Peyer's patch (tissue), 4 donors: ENCODE measurements around the gene LPAR1. TPM values are rescaled to one million over a fixed set of nuclear protein-coding genes. Genes with fewer than 3 reads are reported as not detected.
A peak's percentile ranks its signal among the peaks of the same experiment; 100 is the strongest.

ENCODE experiments used
- DNase-seq, 3 donors: peaks; one replicate each; pipeline ENCODE4 v3.0.0-alpha.2; 2017 to 2019
- H3K27ac ChIP-seq, 4 donors: fragments of 200-600 bp; sonication (generic); one replicate each; pipeline ENCODE4 v1.5.1; 2016 to 2019
- H3K27me3 ChIP-seq, 2 donors: fragments of 200-600 bp; sonication (generic); one replicate each; pipeline ENCODE4 v1.5.1; 2019
- H3K36me3 ChIP-seq, 3 donors: fragments of 200-600 bp; sonication (generic); one replicate each; pipeline ENCODE4 v1.5.1; 2016 to 2019
- H3K4me1 ChIP-seq, 4 donors: fragments of 200-600 bp; sonication (generic); one replicate each; pipeline ENCODE4 v1.5.1; 2016 to 2019
- H3K4me3 ChIP-seq, 4 donors: fragments of 200-600 bp; sonication (generic); 1 replicate in 3 of 4; 2 replicates in 1 of 4; pipeline ENCODE4 v1.5.1; 2016 to 2019; ENCODE audit warnings: mild to moderate bottlenecking in 1 of 4
- H3K9me3 ChIP-seq, 4 donors: fragments of 200-600 bp; sonication (generic); one replicate each; pipeline ENCODE4 v1.5.1; 2016 to 2019; ENCODE audit warnings: mild to moderate bottlenecking in 1 of 4
- CTCF ChIP-seq, 6 experiments: fragments of 450-650 bp in 4 of 6; fragments of 200-600 bp in 2 of 6; sonication (generic) in 1 of 6; IDR thresholded peaks; one replicate each; pipeline ENCODE4 v1.5.1; 2017 to 2019; ENCODE audit warnings: antibody characterized with exemption in 6 of 6, mild to moderate bottlenecking in 3 of 6, moderate library complexity in 1 of 6
- POLR2A ChIP-seq, 2 donors: fragments of 450-650 bp; IDR thresholded peaks; one replicate each; pipeline ENCODE4 v1.5.1; 2017; ENCODE audit warnings: antibody characterized with exemption in 2 of 2, mild to moderate bottlenecking in 2 of 2, moderate library complexity in 2 of 2
- total RNA-seq, 4 donors: library from RNA; depleted of rRNA; stranded (reverse); fragments of >200 nt; gene quantifications; one replicate each; pipeline ENCODE4 v1.1.0, GENCODE V29; 2016

LPAR1 gene
- total RNA-seq, 4 donors from 2014 or later: 25.0 to 56.1 (median 31.9) TPM

GRCh38 chr9:110887276-110887675, 151.0 kb downstream of the LPAR1 start:
- H3K4me1 ChIP-seq: peaks cover 0 to 7% (median 0%) of the 10 kb centered on the region in 4 donors
- no peak overlapping the region for H3K4me3 ChIP-seq
- TF ChIP-seq POLR2A (IDR thresholded peaks at IDR 0.05) (no peak), CTCF (IDR thresholded peaks at IDR 0.05) (no peak)
- no peak for DNase-seq
- H3K27ac ChIP-seq: peak overlapping the region in 2 of 4 donors; percentile 3 to 13
- no peaks in the 10 kb centered on the region for H3K9me3 ChIP-seq
- no peaks in the 10 kb centered on the region for H3K27me3 ChIP-seq
- H3K36me3 ChIP-seq: no peaks in the 10 kb centered on the region

- Histone ChIP-seq H3K4me1 (peaks cover 0 to 3% (median 0%) of the 10 kb centered on the region in 4 donors), H3K27ac (peak overlapping the region in 1 of 4 donors; percentile 3), H3K36me3 (no peaks in the 10 kb centered on the region), H3K9me3 (no peaks in the 10 kb centered on the region), H3K27me3 (no peaks in the 10 kb centered on the region), H3K4me3 (no peak overlapping the region)
- no peak for TF ChIP-seq CTCF (IDR thresholded peaks at IDR 0.05)
- TF ChIP-seq POLR2A (IDR thresholded peaks at IDR 0.05): no peak
- DNase-seq: no peak
Measured at GRCh38 chr9:110886832-110887231, 151.4 kb downstream of the LPAR1 start.

GRCh38 chr9:110880189-110880588, 158.1 kb downstream of the LPAR1 start:
- Histone ChIP-seq H3K9me3 (no peaks in the 10 kb centered on the region), H3K27me3 (no peaks in the 10 kb centered on the region), H3K4me3 (no peak overlapping the region), H3K4me1 (no peaks in the 10 kb centered on the region), H3K27ac (peak overlapping the region in 2 of 4 donors; percentile 27 to 48), H3K36me3 (no peaks in the 10 kb centered on the region)
- DNase-seq: no peak
- no peak for TF ChIP-seq CTCF (IDR thresholded peaks at IDR 0.05)

- H3K36me3 ChIP-seq: no peaks in the 10 kb centered on the region
- no peaks in the 10 kb centered on the region for H3K27me3 ChIP-seq
- no peak for DNase-seq
- no peak overlapping the region for H3K27ac ChIP-seq
- H3K4me3 ChIP-seq: no peak overlapping the region
- TF ChIP-seq CTCF (IDR thresholded peaks at IDR 0.05) (no peak), POLR2A (IDR thresholded peaks at IDR 0.05) (no peak)
- H3K9me3 ChIP-seq: no peaks in the 10 kb centered on the region
- H3K4me1 ChIP-seq: no peaks in the 10 kb centered on the region
Measured at GRCh38 chr9:110877374-110877773, 160.9 kb downstream of the LPAR1 start.

- Histone ChIP-seq H3K4me3 (no peak overlapping the region), H3K9me3 (no peaks in the 10 kb centered on the region), H3K27me3 (no peaks in the 10 kb centered on the region), H3K36me3 (no peaks in the 10 kb centered on the region), H3K27ac (no peak overlapping the region), H3K4me1 (no peaks in the 10 kb centered on the region)
- DNase-seq: no peak
- no peak for TF ChIP-seq POLR2A (IDR thresholded peaks at IDR 0.05)
- no peak for TF ChIP-seq CTCF (IDR thresholded peaks at IDR 0.05)
Measured at GRCh38 chr9:110876929-110877328, 161.3 kb downstream of the LPAR1 start.
